ENCODE data around the gene FRS2.

Gene FRS2

GRCh38 chr12:69464428-69464827 lies 5.8 kb upstream of the FRS2 start:
- no peak for DNase-seq (ENCODE audit: low read depth)

GRCh38 chr12:69466867-69467266 lies 3.3 kb upstream of the FRS2 start:
- DNase-seq (ENCODE audit: low read depth) = no peak

- no peak for DNase-seq (ENCODE audit: low read depth)
These were observed 2.8 kb upstream of the FRS2 start for GRCh38 chr12:69467366-69467765.

- DNase-seq (ENCODE audit: low read depth) = no peak
These were observed 1.8 kb upstream of the FRS2 start for GRCh38 chr12:69468237-69469026.

GRCh38 chr12:69469854-69470188 lies 367 bp upstream of the FRS2 start:
- no peak for DNase-seq (ENCODE audit: low read depth)

- no peak for DNase-seq (ENCODE audit: low read depth)
These were observed 865 bp downstream of the FRS2 start for GRCh38 chr12:69471076-69471430.

GRCh38 chr12:69471667-69472385 lies 1.6 kb downstream of the FRS2 start:
- no peak for DNase-seq (ENCODE audit: low read depth)

- no peak for DNase-seq (ENCODE audit: low read depth)
These were observed 3.1 kb downstream of the FRS2 start for GRCh38 chr12:69473262-69473661.

GRCh38 chr12:69474456-69474855 lies 4.3 kb downstream of the FRS2 start:
- DNase-seq (ENCODE audit: low read depth) = no peak

GRCh38 chr12:69475237-69475975 lies 5.2 kb downstream of the FRS2 start:
- no peak for DNase-seq (ENCODE audit: low read depth)

GRCh38 chr12:69476276-69477017 lies 6.3 kb downstream of the FRS2 start:
- DNase-seq (ENCODE audit: low read depth) = no peak

GRCh38 chr12:69479675-69480074 lies 9.5 kb downstream of the FRS2 start:
- no peak for DNase-seq (ENCODE audit: low read depth)

GRCh38 chr12:69480698-69481097 lies 10.5 kb downstream of the FRS2 start:
- DNase-seq (ENCODE audit: low read depth) = no peak

- no peak for DNase-seq (ENCODE audit: low read depth)
These were observed 10.9 kb downstream of the FRS2 start for GRCh38 chr12:69481133-69481532.

- no peak for DNase-seq (ENCODE audit: low read depth)
These were observed 13.5 kb downstream of the FRS2 start for GRCh38 chr12:69483700-69484099.

GRCh38 chr12:69484428-69484827 lies 14.2 kb downstream of the FRS2 start:
- DNase-seq (ENCODE audit: low read depth) = no peak

- DNase-seq (ENCODE audit: low read depth) = no peak
These were observed 20.9 kb downstream of the FRS2 start for GRCh38 chr12:69490920-69491643.

GRCh38 chr12:69492739-69493138 lies 22.6 kb downstream of the FRS2 start:
- no peak for DNase-seq (ENCODE audit: low read depth)

- no peak for DNase-seq (ENCODE audit: low read depth)
These were observed 24.9 kb downstream of the FRS2 start for GRCh38 chr12:69495071-69495470.

- DNase-seq (ENCODE audit: low read depth) = no peak
These were observed 27.3 kb downstream of the FRS2 start for GRCh38 chr12:69497308-69498026.

- no peak for DNase-seq (ENCODE audit: low read depth)
These were observed 30.4 kb downstream of the FRS2 start for GRCh38 chr12:69500631-69501030.
